ENCODE results near the gene AGAP1. TPM values are rescaled to one million over a fixed set of nuclear protein-coding genes. Genes with fewer than 3 reads are reported as not detected.

The AGAP1 gene
- total RNA-seq, 3 donors from 2014 or later (not counting 1 experiment from before 2014, with no cell fraction given): 42.0 to 56.4 (median 45.7) TPM

- ATAC-seq (no peak), DNase-seq (no peak)
- Mint-ChIP-seq H3K9me3 (no peaks in the 10 kb centered on the region), H3K36me3 (no peaks in the 10 kb centered on the region), H3K4me3 (no peak overlapping the region), H3K4me1 (peaks cover 15 to 17% of the 10 kb centered on the region in 2 donors), H3K27ac (no peak overlapping the region), H3K27me3 (ENCODE audit: low read depth in 2 of 2) (peaks cover 0 to 2% of the 10 kb centered on the region in 2 donors)
- intact Hi-C loops (cut with micrococcal nuclease): no loop called here
- TF ChIP-seq CTCF (IDR thresholded peaks at IDR 0.05): no peak
- H3K4me3 ChIP-seq (ENCODE audit: low read length): no peak overlapping the region
- no peaks in the 10 kb centered on the region for H3K4me1 ChIP-seq (ENCODE audit: control insufficient read depth, insufficient read depth, low read length)
- H3K36me3 ChIP-seq (ENCODE audit: control insufficient read depth, insufficient read depth, low read length): no peaks in the 10 kb centered on the region
- 96% methylated on average over 20 of the region's 20 CpGs for WGBS (ENCODE audit: insufficient coverage)
- no peaks in the 10 kb centered on the region for H3K9me3 ChIP-seq (ENCODE audit: control insufficient read depth, insufficient read depth, low read length)
- H3K27ac ChIP-seq (ENCODE audit: low read length): no peak overlapping the region
- H3K27me3 ChIP-seq (ENCODE audit: control insufficient read depth, insufficient read depth, low read length): no peaks in the 10 kb centered on the region
These were observed 498.2 kb downstream of the AGAP1 start for GRCh38 chr2:235992024-235992423.

GRCh38 chr2:235996419-235996818 lies 502.6 kb downstream of the AGAP1 start:
- H3K36me3 Mint-ChIP-seq: no peaks in the 10 kb centered on the region
- no peak overlapping the region for H3K4me3 Mint-ChIP-seq
- peaks cover 8 to 9% of the 10 kb centered on the region in 2 donors for H3K4me1 Mint-ChIP-seq
- WGBS (ENCODE audit: insufficient coverage): 91% methylated on average over 5 of the region's 5 CpGs
- no peak for ATAC-seq
- no peak for DNase-seq
- Histone ChIP-seq H3K4me1 (ENCODE audit: control insufficient read depth, insufficient read depth, low read length) (no peaks in the 10 kb centered on the region), H3K4me3 (ENCODE audit: low read length) (no peak overlapping the region), H3K9me3 (ENCODE audit: control insufficient read depth, insufficient read depth, low read length) (peaks cover 12% of the 10 kb centered on the region), H3K27ac (ENCODE audit: low read length) (no peak overlapping the region), H3K27me3 (ENCODE audit: control insufficient read depth, insufficient read depth, low read length) (no peaks in the 10 kb centered on the region), H3K36me3 (ENCODE audit: control insufficient read depth, insufficient read depth, low read length) (no peaks in the 10 kb centered on the region)
- H3K27me3 Mint-ChIP-seq (ENCODE audit: low read depth in 2 of 2): no peaks in the 10 kb centered on the region
- no peak for TF ChIP-seq CTCF (IDR thresholded peaks at IDR 0.05)
- intact Hi-C loops (cut with micrococcal nuclease): no loop called here
- no peaks in the 10 kb centered on the region for H3K9me3 Mint-ChIP-seq
- no peak overlapping the region for H3K27ac Mint-ChIP-seq

- 69% methylated on average over 2 of the region's 2 CpGs for WGBS (ENCODE audit: insufficient coverage)
- Histone ChIP-seq H3K4me1 (ENCODE audit: control insufficient read depth, insufficient read depth, low read length) (no peaks in the 10 kb centered on the region), H3K27ac (ENCODE audit: low read length) (no peak overlapping the region), H3K27me3 (ENCODE audit: control insufficient read depth, insufficient read depth, low read length) (no peaks in the 10 kb centered on the region), H3K9me3 (ENCODE audit: control insufficient read depth, insufficient read depth, low read length) (peaks cover 12% of the 10 kb centered on the region), H3K36me3 (ENCODE audit: control insufficient read depth, insufficient read depth, low read length) (no peaks in the 10 kb centered on the region), H3K4me3 (ENCODE audit: low read length) (no peak overlapping the region)
- no peak overlapping the region for H3K27ac Mint-ChIP-seq
- no peaks in the 10 kb centered on the region for H3K27me3 Mint-ChIP-seq (ENCODE audit: low read depth in 2 of 2)
- H3K36me3 Mint-ChIP-seq: no peaks in the 10 kb centered on the region
- intact Hi-C loops (cut with micrococcal nuclease): no loop called here
- no peaks in the 10 kb centered on the region for H3K9me3 Mint-ChIP-seq
- H3K4me3 Mint-ChIP-seq: no peak overlapping the region
- H3K4me1 Mint-ChIP-seq: peaks cover 9 to 10% of the 10 kb centered on the region in 2 donors
- no peak for DNase-seq
- no peak for TF ChIP-seq CTCF (IDR thresholded peaks at IDR 0.05)
- peak in 1 of 3 donors; percentile 61 for ATAC-seq
These were observed 505.2 kb downstream of the AGAP1 start for GRCh38 chr2:235999011-235999410.

- Mint-ChIP-seq H3K4me3 (no peak overlapping the region), H3K36me3 (no peaks in the 10 kb centered on the region), H3K27me3 (ENCODE audit: low read depth in 2 of 2) (no peaks in the 10 kb centered on the region), H3K9me3 (no peaks in the 10 kb centered on the region), H3K27ac (peak overlapping the region in 1 of 2 donors; percentile 37), H3K4me1 (peaks cover 9 to 10% of the 10 kb centered on the region in 2 donors)
- H3K36me3 ChIP-seq (ENCODE audit: control insufficient read depth, insufficient read depth, low read length): no peaks in the 10 kb centered on the region
- TF ChIP-seq CTCF (IDR thresholded peaks at IDR 0.05): no peak
- no peaks in the 10 kb centered on the region for H3K4me1 ChIP-seq (ENCODE audit: control insufficient read depth, insufficient read depth, low read length)
- intact Hi-C loops (cut with micrococcal nuclease): no loop called here
- H3K4me3 ChIP-seq (ENCODE audit: low read length): no peak overlapping the region
- H3K27ac ChIP-seq (ENCODE audit: low read length): no peak overlapping the region
- 81% methylated on average over 19 of the region's 20 CpGs for WGBS (ENCODE audit: insufficient coverage)
- peaks cover 12% of the 10 kb centered on the region for H3K9me3 ChIP-seq (ENCODE audit: control insufficient read depth, insufficient read depth, low read length)
- DNase-seq: no peak
- H3K27me3 ChIP-seq (ENCODE audit: control insufficient read depth, insufficient read depth, low read length): no peaks in the 10 kb centered on the region
- ATAC-seq: no peak
These were observed 507.5 kb downstream of the AGAP1 start for GRCh38 chr2:236001166-236001828.

Data from natural killer cell (primary cell).